HEK293 (cell line): ENCODE measurements around the gene SLC30A7.

Experiments used
- CTCF ChIA-PET: fragments of 350-600 bp; formaldehyde crosslinking; extraction: SDS; loops from one replicate; lab custom pipeline; 2021; ENCODE audit warnings: antibody characterized with exemption; lab: Yijun Ruan, JAX
- POLR2A ChIA-PET: fragments of 300-600 bp; formaldehyde crosslinking; extraction: SDS; loops from one replicate; lab custom pipeline; 2020; ENCODE audit warnings: antibody characterized with exemption, inconsistent platforms; lab: Yijun Ruan, JAX
- H3K27ac ChIP-seq: fragments of 200-500 bp; sonication (Bioruptor generic); 2 replicates; pipeline ENCODE4 v1.5.1; 2014; ENCODE audit warnings: low read depth, low read length, control low read depth, inconsistent platforms; ENCODE audit errors: extremely low read depth
- H3K36me3 ChIP-seq, 2 experiments: fragments of 200-500 bp in 1 of 2; sonication (Bioruptor generic) in 1 of 2; 1 replicate in 1 of 2; 2 replicates in 1 of 2; pipeline ENCODE4 v1.5.1; 2014 to 2017; ENCODE audit warnings: inconsistent platforms in 2 of 2, low read length in 2 of 2; ENCODE audit not compliant: control insufficient read depth in 2 of 2, insufficient read depth in 1 of 2
- H3K4me1 ChIP-seq: fragments of 200-500 bp; sonication (Bioruptor generic); 2 replicates; pipeline ENCODE4 v1.5.1; 2014; ENCODE audit warnings: mild to moderate bottlenecking, low read length, inconsistent platforms; ENCODE audit not compliant: control insufficient read depth, insufficient read depth
- H3K4me3 ChIP-seq: 2 replicates; pipeline ENCODE4 v1.5.1; 2011; ENCODE audit warnings: low read depth, mild to moderate bottlenecking, control low read depth, low read length, moderate library complexity
- H3K9me3 ChIP-seq: fragments of 200-500 bp; sonication (Bioruptor generic); 2 replicates; pipeline ENCODE4 v1.5.1; 2014; ENCODE audit warnings: low read depth, low read length, inconsistent platforms; ENCODE audit not compliant: control insufficient read depth, insufficient read depth
- BCL6B ChIP-seq: fragments of 450-650 bp; formaldehyde crosslinking; IDR thresholded peaks from 2 replicates; pipeline ENCODE4 v1.5.1; 2017; ENCODE audit warnings: missing biosample characterization, missing genetic modification characterization
- GFI1B ChIP-seq: fragments of 450-650 bp; formaldehyde crosslinking; IDR thresholded peaks from 2 replicates; pipeline ENCODE4 v1.5.1; 2016; ENCODE audit warnings: missing biosample characterization, missing genetic modification characterization
- OVOL3 ChIP-seq: fragments of 450-650 bp; formaldehyde crosslinking; IDR thresholded peaks from 2 replicates; pipeline ENCODE4 v1.5.1; 2016; ENCODE audit warnings: missing biosample characterization, missing genetic modification characterization
- PRDM6 ChIP-seq: fragments of 450-650 bp; formaldehyde crosslinking; IDR thresholded peaks from 2 replicates; pipeline ENCODE4 v1.5.1; 2017; ENCODE audit warnings: missing biosample characterization, missing genetic modification characterization
- ZBTB1 ChIP-seq: fragments of 450-650 bp; formaldehyde crosslinking; IDR thresholded peaks from 2 replicates; pipeline ENCODE4 v1.5.1; 2016; ENCODE audit warnings: missing biosample characterization, missing genetic modification characterization
- ZBTB20 ChIP-seq: fragments of 450-650 bp; formaldehyde crosslinking; IDR thresholded peaks from 2 replicates; pipeline ENCODE4 v1.5.1; 2016; ENCODE audit warnings: missing biosample characterization, missing genetic modification characterization
- ZEB2 ChIP-seq: fragments of 450-650 bp; formaldehyde crosslinking; IDR thresholded peaks from 2 replicates; pipeline ENCODE4 v1.5.1; 2016; ENCODE audit warnings: missing biosample characterization, missing genetic modification characterization
- ZNF155 ChIP-seq: fragments of 450-650 bp; formaldehyde crosslinking; IDR thresholded peaks from 2 replicates; pipeline ENCODE4 v1.5.1; 2016; ENCODE audit warnings: missing biosample characterization, missing genetic modification characterization
- ZNF16 ChIP-seq: fragments of 450-650 bp; formaldehyde crosslinking; IDR thresholded peaks from 2 replicates; pipeline ENCODE4 v1.5.1; 2016; ENCODE audit warnings: low read depth, missing biosample characterization, missing genetic modification characterization
- ZNF18 ChIP-seq: fragments of 450-650 bp; formaldehyde crosslinking; IDR thresholded peaks from 2 replicates; pipeline ENCODE4 v1.5.1; 2016; ENCODE audit warnings: missing biosample characterization, missing genetic modification characterization
- ZNF311 ChIP-seq: fragments of 450-650 bp; formaldehyde crosslinking; IDR thresholded peaks from 2 replicates; pipeline ENCODE4 v1.5.1; 2017; ENCODE audit warnings: missing biosample characterization, missing genetic modification characterization, borderline replicate concordance
- ZNF335 ChIP-seq: fragments of 450-650 bp; formaldehyde crosslinking; conservative IDR thresholded peaks from 2 replicates; pipeline ENCODE4 v1.5.1; 2016; ENCODE audit warnings: missing biosample characterization, missing genetic modification characterization
- ZNF350 ChIP-seq: fragments of 450-650 bp; formaldehyde crosslinking; IDR thresholded peaks from 2 replicates; pipeline ENCODE4 v1.5.0; 2017; ENCODE audit warnings: missing biosample characterization, mild to moderate bottlenecking, missing genetic modification characterization
- ZNF354C ChIP-seq: fragments of 450-650 bp; formaldehyde crosslinking; IDR thresholded peaks from 2 replicates; pipeline ENCODE4 v1.5.1; 2016; ENCODE audit warnings: missing biosample characterization, missing genetic modification characterization, low read depth, borderline replicate concordance
- ZNF366 ChIP-seq: fragments of 450-650 bp; formaldehyde crosslinking; conservative IDR thresholded peaks from 2 replicates; pipeline ENCODE4 v1.5.1; 2016; ENCODE audit warnings: missing biosample characterization, missing genetic modification characterization
- ZNF394 ChIP-seq: fragments of 450-650 bp; formaldehyde crosslinking; IDR thresholded peaks from 2 replicates; pipeline ENCODE4 v1.5.1; 2016; ENCODE audit warnings: missing biosample characterization, missing genetic modification characterization, mild to moderate bottlenecking, moderate library complexity, borderline replicate concordance
- ZNF433 ChIP-seq: fragments of 450-650 bp; formaldehyde crosslinking; IDR thresholded peaks from 2 replicates; pipeline ENCODE4 v1.5.1; 2016; ENCODE audit warnings: missing biosample characterization, missing genetic modification characterization, low read depth
- ZNF449 ChIP-seq: fragments of 450-650 bp; formaldehyde crosslinking; IDR thresholded peaks from 2 replicates; pipeline ENCODE4 v1.5.1; 2017; ENCODE audit warnings: missing biosample characterization, mild to moderate bottlenecking, missing genetic modification characterization, moderate library complexity
- ZNF518A ChIP-seq: fragments of 450-650 bp; formaldehyde crosslinking; conservative IDR thresholded peaks from 2 replicates; pipeline ENCODE4 v1.5.1; 2016; ENCODE audit warnings: low read depth, missing biosample characterization, missing genetic modification characterization
- ZNF623 ChIP-seq: fragments of 450-650 bp; formaldehyde crosslinking; IDR thresholded peaks from 2 replicates; pipeline ENCODE4 v1.5.1; 2016; ENCODE audit warnings: missing biosample characterization, missing genetic modification characterization
- ZNF701 ChIP-seq: fragments of 450-650 bp; formaldehyde crosslinking; IDR thresholded peaks from 2 replicates; pipeline ENCODE4 v1.5.1; 2016; ENCODE audit warnings: missing biosample characterization, missing genetic modification characterization
- ZNF76 ChIP-seq: fragments of 450-650 bp; formaldehyde crosslinking; IDR thresholded peaks from 2 replicates; pipeline ENCODE4; 2016; ENCODE audit warnings: low read depth, missing biosample characterization, missing genetic modification characterization, borderline replicate concordance
- ZNF792 ChIP-seq: fragments of 450-650 bp; formaldehyde crosslinking; IDR thresholded peaks from 2 replicates; pipeline ENCODE4 v1.5.1; 2016; ENCODE audit warnings: missing biosample characterization, missing genetic modification characterization

The SLC30A7 gene

GRCh38 chr1:100953960-100954730, 58.3 kb downstream of the SLC30A7 start:
- Histone ChIP-seq H3K36me3 (peaks cover 0 to 10% of the 10 kb centered on the region in 2 experiments; a peak in 1 of 3 replicates), H3K27ac (no peak overlapping the region), H3K4me3 (no peak overlapping the region), H3K9me3 (no peaks in the 10 kb centered on the region), H3K4me1 (peaks cover 12% of the 10 kb centered on the region)
- TF ChIP-seq ZNF354C (tag by site-specific recombination), result no peak
- no peak for TF ChIP-seq ZNF76
- TF ChIP-seq ZNF18 (tag by site-specific recombination), result no peak
- no peak for TF ChIP-seq ZNF16 (tag by site-specific recombination)
- TF ChIP-seq ZNF433 (tag by site-specific recombination), result no peak
- TF ChIP-seq GFI1B (tag by site-specific recombination), result no peak
- no peak for TF ChIP-seq ZNF518A
- no peak for TF ChIP-seq ZBTB20 (tag by site-specific recombination)
- TF ChIP-seq ZNF623 (tag by site-specific recombination), result no peak
- no peak for TF ChIP-seq ZNF449
- no peak for TF ChIP-seq OVOL3 (tag by site-specific recombination)
- TF ChIP-seq ZNF335, result no peak
- no peak for TF ChIP-seq ZNF155 (tag by site-specific recombination)
- no peak for TF ChIP-seq ZNF394 (tag by site-specific recombination)
- TF ChIP-seq ZNF792, result no peak
- TF ChIP-seq ZNF701 (tag by site-specific recombination), result no peak
- ChIA-PET POLR2A (no interaction called here), CTCF (interaction anchor here (0.6 kb wide), 2 partner anchors 294 to 496 kb away, joined by 3 read pairs; no protein-coding TSS in a partner anchor)

GRCh38 chr1:100955322-100955721, 59.4 kb downstream of the SLC30A7 start:
- POLR2A ChIA-PET, result no interaction called here
- CTCF ChIA-PET, result interaction anchor here (0.6 to 0.8 kb wide), 4 partner anchors 34 to 543 kb away, joined by 3 to 5 read pairs (median 3); no protein-coding TSS in a partner anchor
- Histone ChIP-seq H3K36me3 (peaks cover 0 to 10% of the 10 kb centered on the region in 2 experiments; a peak in 1 of 3 replicates), H3K4me1 (peaks cover 3% of the 10 kb centered on the region; the same call in 1 of the 2 replicates)
- TF ChIP-seq BCL6B (tag by site-specific recombination) (peak; percentile 30; the same call in 1 of the 2 replicates), ZNF311 (tag by site-specific recombination) (no peak), ZEB2 (peak; percentile 39; the same call in 1 of the 2 replicates), PRDM6 (tag by site-specific recombination) (peak; percentile 73), ZBTB1 (tag by site-specific recombination) (0 out of 2 replicates have a peak, but pooled peaks have one; percentile 8), ZNF350 (no peak), ZNF366 (tag by site-specific recombination) (peak; percentile 65; the same call in 1 of the 2 replicates)
- TF ChIP-seq, all 188 proteins: peak for 5
- Histone ChIP-seq H3K4me3 (no peak overlapping the region), H3K9me3 (no peaks in the 10 kb centered on the region), H3K27ac (no peak overlapping the region)
